HepG2 (cell line): ENCODE data around the gene IL2RG. TPM values are rescaled to one million over a fixed set of nuclear protein-coding genes. Genes with fewer than 3 reads are reported as not detected.

Experiments used
- BHLHE40 ChIP-seq: IDR thresholded peaks from 2 replicates; pipeline ENCODE4 v1.6.1; 2011; ENCODE audit warnings: low read length, improper control_type of control experiment
- BORCS8-MEF2B ChIP-seq: sonication (generic); formaldehyde crosslinking; IDR thresholded peaks from 2 replicates; pipeline ENCODE4 v1.8.0; 2022; ENCODE audit warnings: mild to moderate bottlenecking, missing genetic modification reagents
- EP300 ChIP-seq, 3 experiments: sonication (generic) in 1 of 3; formaldehyde crosslinking in 1 of 3; IDR thresholded peaks; 2 replicates each; pipeline versions ENCODE4 v1.5.1 to v1.6.1; 2011 to 2020; ENCODE audit warnings: low read depth in 2 of 3, low read length in 2 of 3, borderline replicate concordance in 1 of 3, improper control_type of control experiment in 1 of 3, mild to moderate bottlenecking in 1 of 3, missing genetic modification reagents in 1 of 3, moderate library complexity in 1 of 3
- IRX3 ChIP-seq: sonication (generic); formaldehyde crosslinking; IDR thresholded peaks from 2 replicates; pipeline ENCODE4 v1.8.1; 2023; ENCODE audit warnings: mild to moderate bottlenecking, low read depth, missing genetic modification reagents, borderline replicate concordance
- MTA1 ChIP-seq: sonication (generic); formaldehyde crosslinking; IDR thresholded peaks from 2 replicates; pipeline ENCODE4 v1.4.0; 2020; ENCODE audit warnings: missing genetic modification reagents, mild to moderate bottlenecking, borderline replicate concordance
- NAIF1 ChIP-seq: sonication (generic); formaldehyde crosslinking; IDR thresholded peaks from 2 replicates; pipeline ENCODE4 v1.5.0; 2020; ENCODE audit warnings: mild to moderate bottlenecking, missing genetic modification reagents, borderline replicate concordance
- PAWR ChIP-seq: sonication (generic); formaldehyde crosslinking; IDR thresholded peaks from 2 replicates; pipeline ENCODE4 v1.4.0; 2020; ENCODE audit warnings: missing genetic modification reagents, mild to moderate bottlenecking, borderline replicate concordance
- PPARG ChIP-seq: conservative IDR thresholded peaks from 2 replicates; pipeline ENCODE4 v1.6.1; 2016; ENCODE audit warnings: missing biosample characterization, missing genetic modification reagents
- SOX5 ChIP-seq: IDR thresholded peaks from 2 replicates; pipeline ENCODE4 v1.6.1; 2016; ENCODE audit warnings: borderline replicate concordance
- SP5 ChIP-seq: IDR thresholded peaks from 2 replicates; pipeline ENCODE4 v1.6.1; 2016; ENCODE audit warnings: low read depth, borderline replicate concordance
- SYNCRIP ChIP-seq: fragments of 200-400 bp; formaldehyde crosslinking; IDR thresholded peaks from 2 replicates; pipeline ENCODE4 v1.6.1; 2018; ENCODE audit warnings: mild to moderate bottlenecking, low read depth, low read length; ENCODE audit not compliant: insufficient read depth
- ZBTB42 ChIP-seq: sonication (generic); formaldehyde crosslinking; IDR thresholded peaks from 2 replicates; pipeline ENCODE4 v1.5.0; 2020; ENCODE audit warnings: mild to moderate bottlenecking, missing genetic modification reagents
- ZFP62 ChIP-seq: sonication (generic); formaldehyde crosslinking; IDR thresholded peaks from 2 replicates; pipeline ENCODE4 v1.4.0; 2020; ENCODE audit warnings: missing genetic modification reagents
- ZNF121 ChIP-seq: sonication (generic); formaldehyde crosslinking; IDR thresholded peaks from 2 replicates; pipeline ENCODE4 v1.5.0; 2020; ENCODE audit warnings: mild to moderate bottlenecking, missing genetic modification reagents
- ZNF143 ChIP-seq: sonication (generic); formaldehyde crosslinking; IDR thresholded peaks from 2 replicates; pipeline ENCODE4 v1.4.0; 2020; ENCODE audit warnings: missing genetic modification reagents
- ZNF263 ChIP-seq: sonication (generic); formaldehyde crosslinking; IDR thresholded peaks from 2 replicates; pipeline ENCODE4 v1.4.0; 2020; ENCODE audit warnings: missing genetic modification reagents
- ZNF460 ChIP-seq: sonication (generic); formaldehyde crosslinking; IDR thresholded peaks from 2 replicates; pipeline ENCODE4 v1.5.1; 2020; ENCODE audit warnings: missing genetic modification reagents, mild to moderate bottlenecking, borderline replicate concordance
- ZNF512B ChIP-seq: sonication (generic); formaldehyde crosslinking; IDR thresholded peaks from 2 replicates; pipeline ENCODE4 v1.5.1; 2020; ENCODE audit warnings: missing genetic modification reagents, mild to moderate bottlenecking, borderline replicate concordance
- ZNF597 ChIP-seq: sonication (generic); formaldehyde crosslinking; IDR thresholded peaks from 2 replicates; pipeline ENCODE4 v1.5.0; 2020; ENCODE audit warnings: missing genetic modification reagents
- polyA plus RNA-seq, 8 experiments: library from polyadenylated mRNA; depleted of rRNA in 3 of 8; stranded (reverse) in 7 of 8; unstranded in 1 of 8; fragments of >200 nt; fragmentation: Illumina TruSeq in 4 of 8; extraction: Trizol in 4 of 8; gene quantifications; 2 replicates each; pipeline versions ENCODE4 v1.2.1 to v1.2.3, GENCODE V29; 2011 to 2016; ENCODE audit warnings: low read depth in 4 of 8, missing spikeins in 1 of 8, mixed read lengths in 1 of 8; ENCODE audit not compliant: insufficient read depth in 1 of 8
- total RNA-seq, 5 experiments: library from RNA; depleted of rRNA; stranded (reverse); fragments of >200 nt; fragmentation: Illumina TruSeq; extraction: Trizol; gene quantifications; 2 replicates each; pipeline ENCODE4 v1.2.3, GENCODE V29; 2016; ENCODE audit warnings: low read depth in 1 of 5
- TF ChIP-seq, protein P1 (sequence below), 2 experiments: sonication (generic) in 1 of 2; formaldehyde crosslinking in 1 of 2; IDR thresholded peaks; 2 replicates each; pipeline versions ENCODE4 v1.5.1 to v1.6.1; 2011 to 2020; ENCODE audit warnings: borderline replicate concordance in 1 of 2, low read depth in 1 of 2, low read length in 1 of 2, mild to moderate bottlenecking in 1 of 2, missing genetic modification reagents in 1 of 2, moderate library complexity in 1 of 2

IL2RG gene
- total and polyA plus RNA-seq, 2 of the 13 experiments (the other 11 are each of a cell fraction or from before 2014, with no cell fraction given) = 0.98 TPM; not detected in 1

DNA sequence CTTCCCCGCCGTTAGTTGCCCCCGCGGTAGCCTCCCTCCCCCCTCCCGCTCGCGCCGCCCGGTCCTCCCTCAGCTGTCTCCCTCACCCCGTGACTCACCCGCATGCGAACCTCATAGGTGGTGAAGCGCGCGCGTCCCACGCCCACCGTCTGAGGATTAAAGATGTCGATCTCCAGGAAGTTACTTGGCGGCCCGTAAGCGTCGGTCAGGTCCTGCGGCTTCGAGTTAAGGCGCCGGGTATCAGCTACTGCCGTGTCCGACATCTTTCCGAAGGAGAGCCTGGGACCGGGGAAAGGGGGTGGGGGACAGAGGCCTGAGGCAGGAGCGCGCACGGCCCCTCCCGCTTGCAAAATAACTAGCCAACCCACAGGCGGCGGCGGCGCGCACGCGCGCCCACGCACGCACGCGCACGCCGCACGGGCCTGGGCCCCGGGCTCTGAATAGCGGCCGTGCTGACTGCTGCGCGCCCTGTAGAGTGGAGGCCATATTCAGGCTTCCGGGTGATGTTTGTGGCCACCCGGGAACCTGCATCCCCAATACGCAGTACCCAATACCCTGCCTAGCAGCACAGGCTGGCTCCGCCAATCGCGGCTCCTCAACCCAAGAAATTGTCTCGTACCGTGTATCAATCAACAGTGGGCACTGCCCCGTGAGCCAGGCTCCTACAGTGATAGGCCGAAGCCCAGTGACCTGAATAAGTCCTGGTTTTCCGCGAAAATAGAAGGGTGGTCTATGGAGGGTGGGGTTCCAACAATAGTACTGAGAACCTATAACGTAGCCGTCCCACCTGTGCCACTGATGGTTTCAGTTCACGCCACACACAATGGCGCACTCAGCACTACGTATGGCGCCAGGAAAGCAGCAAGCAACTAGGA, 43.1 kb downstream of the IL2RG start, which contains the start of gene SNX12 (continued):
- TF ChIP-seq, protein P1, sequence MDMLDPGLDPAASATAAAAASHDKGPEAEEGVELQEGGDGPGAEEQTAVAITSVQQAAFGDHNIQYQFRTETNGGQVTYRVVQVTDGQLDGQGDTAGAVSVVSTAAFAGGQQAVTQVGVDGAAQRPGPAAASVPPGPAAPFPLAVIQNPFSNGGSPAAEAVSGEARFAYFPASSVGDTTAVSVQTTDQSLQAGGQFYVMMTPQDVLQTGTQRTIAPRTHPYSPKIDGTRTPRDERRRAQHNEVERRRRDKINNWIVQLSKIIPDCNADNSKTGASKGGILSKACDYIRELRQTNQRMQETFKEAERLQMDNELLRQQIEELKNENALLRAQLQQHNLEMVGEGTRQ (IDR thresholded peaks at IDR 0.05; ENCODE audit: low read depth, low read length) = no peak
- TF ChIP-seq, protein P1 (CRISPR knock-in tag; IDR thresholded peaks at IDR 0.05; ENCODE audit: borderline replicate concordance) = no peak; the same call in none of the 2 replicates
- TF ChIP-seq ZNF263 (CRISPR knock-in tag) (peak; percentile 76; the same call in 1 of the 2 replicates), SOX5 (CRISPR knock-in tag) (peak; percentile 33; the same call in 1 of the 2 replicates), SYNCRIP (no peak), BHLHE40 (peak; percentile 81), EP300 (IDR thresholded peaks at IDR 0.05; ENCODE audit: low read depth in 2 of 2, low read length in 2 of 2) (peak in 1 of 2 experiments; percentile 49; a peak in 1 of 4 replicates), EP300 (CRISPR knock-in tag; IDR thresholded peaks at IDR 0.05; ENCODE audit: borderline replicate concordance) (no peak), ZNF143 (peak; percentile 64; the same call in 1 of the 2 replicates), PPARG (no peak), ZNF597 (no peak), ZNF121 (CRISPR knock-in tag) (no peak), PAWR (CRISPR knock-in tag) (no peak), BORCS8-MEF2B (no peak), NAIF1 (CRISPR knock-in tag) (no peak), ZNF460 (CRISPR knock-in tag) (no peak), ZNF512B (no peak), ZBTB42 (CRISPR knock-in tag) (no peak), MTA1 (no peak), ZFP62 (CRISPR knock-in tag) (no peak), IRX3 (CRISPR knock-in tag) (no peak), SP5 (CRISPR knock-in tag) (no peak)
